ENCODE results near the gene LCN1. TPM values are rescaled to one million over a fixed set of nuclear protein-coding genes. Genes with fewer than 3 reads are reported as not detected.
"Not testable (repeated sequence)": the region's sequence is repeated elsewhere in the genome, so short reads cannot be mapped to it uniquely, and the experiment has no call there.

Gene LCN1
- total RNA-seq, 1 experiment from 2014 or later = not detected

- Histone ChIP-seq H4K8ac (replicated peaks; ENCODE audit: insufficient read length, low read depth, low read length) (no peak overlapping the region), H4K20me1 (ENCODE audit: control insufficient read depth, insufficient read depth, insufficient read length) (no peaks in the 10 kb centered on the region), H3K4me1 (ENCODE audit: insufficient read depth, low read length) (0 out of 2 replicates have a peak, but pooled peaks cover 2% of the 10 kb centered on the region), H3K9me3 (ENCODE audit: control insufficient read depth, low read depth, low read length) (no peaks in the 10 kb centered on the region), H4K91ac (ENCODE audit: insufficient read length, low read depth, low read length) (no peak overlapping the region), H3K14ac (ENCODE audit: insufficient read depth, low read length) (no peak overlapping the region; the same call in 1 of the 2 replicates), H2AK5ac (ENCODE audit: insufficient read length, low read length) (no peak overlapping the region), H2BK120ac (ENCODE audit: low read depth, low read length, poor library complexity, severe bottlenecking) (no peak overlapping the region), H2BK12ac (ENCODE audit: insufficient read length, low read depth, low read length) (no peak overlapping the region), H3K4me2 (ENCODE audit: insufficient read depth, insufficient read length, low read length) (no peak overlapping the region), H2AFZ (ENCODE audit: low read length) (no peak overlapping the region), H3T11ph (ENCODE audit: low read length) (no peak overlapping the region), H2BK5ac (ENCODE audit: insufficient read length, low read length) (no peak overlapping the region), H3K23me2 (ENCODE audit: insufficient read length, low read depth, low read length, poor library complexity, severe bottlenecking) (no peaks in the 10 kb centered on the region), H3K56ac (ENCODE audit: insufficient read length, low read depth, low read length) (no peak overlapping the region), H3K79me1 (ENCODE audit: insufficient read depth, low read depth, low read length, poor library complexity, severe bottlenecking) (no peaks in the 10 kb centered on the region), H3K79me2 (ENCODE audit: insufficient read depth, low read length) (no peaks in the 10 kb centered on the region), H3K27ac (ENCODE audit: insufficient read length, low read depth, low read length) (no peak overlapping the region), H3K18ac (ENCODE audit: insufficient read length, low read depth, low read length) (no peak overlapping the region), H4K5ac (ENCODE audit: insufficient read length, low read depth, low read length) (no peak overlapping the region), H2BK20ac (ENCODE audit: low read depth, low read length, poor library complexity, severe bottlenecking) (no peak overlapping the region), H3K23ac (ENCODE audit: insufficient read length, low read depth, low read length) (no peak overlapping the region), H3K9ac (ENCODE audit: extremely low read depth, insufficient read length, low read length) (no peak overlapping the region), H3K4ac (ENCODE audit: low read depth, low read length) (no peak overlapping the region), H2BK15ac (ENCODE audit: low read depth, low read length) (no peak overlapping the region), H3K27me3 (ENCODE audit: insufficient read depth, low read length) (no peaks in the 10 kb centered on the region)
- DNase-seq = peak; percentile 20
- TF ChIP-seq, protein P1, sequence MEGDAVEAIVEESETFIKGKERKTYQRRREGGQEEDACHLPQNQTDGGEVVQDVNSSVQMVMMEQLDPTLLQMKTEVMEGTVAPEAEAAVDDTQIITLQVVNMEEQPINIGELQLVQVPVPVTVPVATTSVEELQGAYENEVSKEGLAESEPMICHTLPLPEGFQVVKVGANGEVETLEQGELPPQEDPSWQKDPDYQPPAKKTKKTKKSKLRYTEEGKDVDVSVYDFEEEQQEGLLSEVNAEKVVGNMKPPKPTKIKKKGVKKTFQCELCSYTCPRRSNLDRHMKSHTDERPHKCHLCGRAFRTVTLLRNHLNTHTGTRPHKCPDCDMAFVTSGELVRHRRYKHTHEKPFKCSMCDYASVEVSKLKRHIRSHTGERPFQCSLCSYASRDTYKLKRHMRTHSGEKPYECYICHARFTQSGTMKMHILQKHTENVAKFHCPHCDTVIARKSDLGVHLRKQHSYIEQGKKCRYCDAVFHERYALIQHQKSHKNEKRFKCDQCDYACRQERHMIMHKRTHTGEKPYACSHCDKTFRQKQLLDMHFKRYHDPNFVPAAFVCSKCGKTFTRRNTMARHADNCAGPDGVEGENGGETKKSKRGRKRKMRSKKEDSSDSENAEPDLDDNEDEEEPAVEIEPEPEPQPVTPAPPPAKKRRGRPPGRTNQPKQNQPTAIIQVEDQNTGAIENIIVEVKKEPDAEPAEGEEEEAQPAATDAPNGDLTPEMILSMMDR (conservative IDR thresholded peaks at IDR 0.05) = no peak
- no CpG with 5 or more reads among the region's 19 CpGs for WGBS (ENCODE audit: extremely low coverage, insufficient read length, low lambda C conversion rate)
- H3K27ac Mint-ChIP-seq = no peak overlapping the region
- no peaks in the 10 kb centered on the region for H3K27me3 Mint-ChIP-seq (ENCODE audit: low read depth)
- H3K4me3 Mint-ChIP-seq = no peak overlapping the region
- H3K4me1 Mint-ChIP-seq = peaks cover 3 to 11% of the 10 kb centered on the region in 2 experiments; a peak in 1 of 4 replicates
- H3K36me3 Mint-ChIP-seq (ENCODE audit: insufficient read depth in 1 of 3, low read depth in 3 of 3) = no peaks in the 10 kb centered on the region
- no peaks in the 10 kb centered on the region for H3K9me3 Mint-ChIP-seq
Observed at GRCh38 chr9:135513351-135513846, 7.8 kb upstream of the LCN1 start.

- H3K27me3 Mint-ChIP-seq (ENCODE audit: low read depth); H3K9me3 Mint-ChIP-seq: not testable (repeated sequence)
Observed at GRCh38 chr9:135513906-135514305, 7.3 kb upstream of the LCN1 start.

More at GRCh38 chr9:135513906-135514305, 7.3 kb upstream of the LCN1 start:
- not testable (repeated sequence) for H2AK5ac ChIP-seq (ENCODE audit: insufficient read length, low read length); H3K18ac ChIP-seq (ENCODE audit: insufficient read length, low read depth, low read length); H2BK5ac ChIP-seq (ENCODE audit: insufficient read length, low read length); H4K20me1 ChIP-seq (ENCODE audit: control insufficient read depth, insufficient read depth, insufficient read length); H3K79me1 ChIP-seq (ENCODE audit: insufficient read depth, low read depth, low read length, poor library complexity, severe bottlenecking); H2BK120ac ChIP-seq (ENCODE audit: low read depth, low read length, poor library complexity, severe bottlenecking); H3K79me2 ChIP-seq (ENCODE audit: insufficient read depth, low read length); H2BK15ac ChIP-seq (ENCODE audit: low read depth, low read length); H3K56ac ChIP-seq (ENCODE audit: insufficient read length, low read depth, low read length); H4K5ac ChIP-seq (ENCODE audit: insufficient read length, low read depth, low read length); H4K8ac ChIP-seq (replicated peaks; ENCODE audit: insufficient read length, low read depth, low read length); H3K9ac ChIP-seq (ENCODE audit: extremely low read depth, insufficient read length, low read length); H3K23me2 ChIP-seq (ENCODE audit: insufficient read length, low read depth, low read length, poor library complexity, severe bottlenecking); H3K27ac ChIP-seq (ENCODE audit: insufficient read length, low read depth, low read length); H3K4me2 ChIP-seq (ENCODE audit: insufficient read depth, insufficient read length, low read length); H2AFZ ChIP-seq (ENCODE audit: low read length); H3K4ac ChIP-seq (ENCODE audit: low read depth, low read length); H3K27me3 ChIP-seq (ENCODE audit: insufficient read depth, low read length); DNase-seq; H3K36me3 Mint-ChIP-seq (ENCODE audit: insufficient read depth in 1 of 3, low read depth in 3 of 3); H3K27ac Mint-ChIP-seq; H2BK12ac ChIP-seq (ENCODE audit: insufficient read length, low read depth, low read length); H3K14ac ChIP-seq (ENCODE audit: insufficient read depth, low read length); H2BK20ac ChIP-seq (ENCODE audit: low read depth, low read length, poor library complexity, severe bottlenecking); H3T11ph ChIP-seq (ENCODE audit: low read length); H3K4me3 Mint-ChIP-seq; H3K9me3 ChIP-seq (ENCODE audit: control insufficient read depth, low read depth, low read length); H4K91ac ChIP-seq (ENCODE audit: insufficient read length, low read depth, low read length); H3K4me1 ChIP-seq (ENCODE audit: insufficient read depth, low read length); H3K23ac ChIP-seq (ENCODE audit: insufficient read length, low read depth, low read length)
- peaks cover 3 to 11% of the 10 kb centered on the region in 2 experiments; a peak in 1 of 4 replicates for H3K4me1 Mint-ChIP-seq
- WGBS (ENCODE audit: extremely low coverage, insufficient read length, low lambda C conversion rate) = no CpG with 5 or more reads among the region's 9 CpGs
